ENCODE measurements around the gene XKR3.

The XKR3 gene

GRCh38 chr22:16815073-16815472, 10.1 kb downstream of the XKR3 start:
- Histone ChIP-seq H3K9ac (ENCODE audit: insufficient read length) (no peak overlapping the region), H3K9me3 (ENCODE audit: low read depth, low read length) (no peaks in the 10 kb centered on the region; the same call in 1 of the 2 replicates), H3K4me3 (no peak overlapping the region), H3K36me3 (ENCODE audit: insufficient read depth, low read length) (no peaks in the 10 kb centered on the region), H3K27ac (no peak overlapping the region)
- DNase-seq (ENCODE audit: low read depth, low spot score): no peak
- TF ChIP-seq EZH2 (IDR thresholded peaks at IDR 0.05) (no peak), POLR2AphosphoS5 (IDR thresholded peaks at IDR 0.05; ENCODE audit: borderline replicate concordance, low read depth, low read length) (no peak), FOXP2 (optimal IDR thresholded peaks at IDR 0.05; ENCODE audit: control extremely low read depth, extremely low read length, insufficient read depth) (no peak)

GRCh38 chr22:16810188-16810802, 14.9 kb downstream of the XKR3 start:
- no peak overlapping the region for H3K27ac ChIP-seq

GRCh38 chr22:16808744-16809143, 16.5 kb downstream of the XKR3 start:
- no peak overlapping the region for H3K4me3 ChIP-seq
- no peak overlapping the region for H3K9ac ChIP-seq (ENCODE audit: insufficient read length)
- TF ChIP-seq EZH2 (IDR thresholded peaks at IDR 0.05) (no peak), FOXP2 (optimal IDR thresholded peaks at IDR 0.05; ENCODE audit: control extremely low read depth, extremely low read length, insufficient read depth) (no peak), POLR2AphosphoS5 (IDR thresholded peaks at IDR 0.05; ENCODE audit: borderline replicate concordance, low read depth, low read length) (no peak)
- no peaks in the 10 kb centered on the region for H3K9me3 ChIP-seq (ENCODE audit: low read depth, low read length)
- H3K27ac ChIP-seq: no peak overlapping the region
- no peak for DNase-seq (ENCODE audit: low read depth, low spot score)
- no peaks in the 10 kb centered on the region for H3K36me3 ChIP-seq (ENCODE audit: insufficient read depth, low read length)

More at GRCh38 chr22:16810188-16810802, 14.9 kb downstream of the XKR3 start:
- TF ChIP-seq FOXP2 (optimal IDR thresholded peaks at IDR 0.05; ENCODE audit: control extremely low read depth, extremely low read length, insufficient read depth) (no peak), POLR2AphosphoS5 (IDR thresholded peaks at IDR 0.05; ENCODE audit: borderline replicate concordance, low read depth, low read length) (no peak), EZH2 (IDR thresholded peaks at IDR 0.05) (no peak)
- Histone ChIP-seq H3K9me3 (ENCODE audit: low read depth, low read length) (no peaks in the 10 kb centered on the region; the same call in 1 of the 2 replicates), H3K36me3 (ENCODE audit: insufficient read depth, low read length) (no peaks in the 10 kb centered on the region), H3K9ac (ENCODE audit: insufficient read length) (no peak overlapping the region), H3K4me3 (no peak overlapping the region)
- DNase-seq (ENCODE audit: low read depth, low spot score): no peak

GRCh38 chr22:16807109-16807508, 18.1 kb downstream of the XKR3 start:
- TF ChIP-seq FOXP2 (optimal IDR thresholded peaks at IDR 0.05; ENCODE audit: control extremely low read depth, extremely low read length, insufficient read depth): no peak
- TF ChIP-seq POLR2AphosphoS5 (IDR thresholded peaks at IDR 0.05; ENCODE audit: borderline replicate concordance, low read depth, low read length): no peak
- TF ChIP-seq EZH2 (IDR thresholded peaks at IDR 0.05): no peak
- no peaks in the 10 kb centered on the region for H3K9me3 ChIP-seq (ENCODE audit: low read depth, low read length)
- no peak overlapping the region for H3K27ac ChIP-seq
- H3K9ac ChIP-seq (ENCODE audit: insufficient read length): no peak overlapping the region
- no peaks in the 10 kb centered on the region for H3K36me3 ChIP-seq (ENCODE audit: insufficient read depth, low read length)
- no peak overlapping the region for H3K4me3 ChIP-seq
- DNase-seq (ENCODE audit: low read depth, low spot score): no peak

- Histone ChIP-seq H3K36me3 (ENCODE audit: insufficient read depth, low read length) (no peaks in the 10 kb centered on the region), H3K27ac (no peak overlapping the region), H3K9me3 (ENCODE audit: low read depth, low read length) (no peaks in the 10 kb centered on the region), H3K9ac (ENCODE audit: insufficient read length) (no peak overlapping the region), H3K4me3 (no peak overlapping the region)
- DNase-seq (ENCODE audit: low read depth, low spot score): no peak
- TF ChIP-seq EZH2 (IDR thresholded peaks at IDR 0.05): no peak
- no peak for TF ChIP-seq POLR2AphosphoS5 (IDR thresholded peaks at IDR 0.05; ENCODE audit: borderline replicate concordance, low read depth, low read length)
- TF ChIP-seq FOXP2 (optimal IDR thresholded peaks at IDR 0.05; ENCODE audit: control extremely low read depth, extremely low read length, insufficient read depth): no peak
Measured at GRCh38 chr22:16806401-16806800, 18.8 kb downstream of the XKR3 start.

GRCh38 chr22:16804882-16805281, 20.3 kb downstream of the XKR3 start:
- no peak overlapping the region for H3K9ac ChIP-seq (ENCODE audit: insufficient read length)
- DNase-seq (ENCODE audit: low read depth, low spot score): no peak
- H3K9me3 ChIP-seq (ENCODE audit: low read depth, low read length): no peaks in the 10 kb centered on the region
- TF ChIP-seq EZH2 (IDR thresholded peaks at IDR 0.05): no peak
- TF ChIP-seq FOXP2 (optimal IDR thresholded peaks at IDR 0.05; ENCODE audit: control extremely low read depth, extremely low read length, insufficient read depth): no peak
- no peak for TF ChIP-seq POLR2AphosphoS5 (IDR thresholded peaks at IDR 0.05; ENCODE audit: borderline replicate concordance, low read depth, low read length)
- no peak overlapping the region for H3K4me3 ChIP-seq
- H3K27ac ChIP-seq: no peak overlapping the region
- H3K36me3 ChIP-seq (ENCODE audit: insufficient read depth, low read length): no peaks in the 10 kb centered on the region

- no peak overlapping the region for H3K4me3 ChIP-seq
- no peak for DNase-seq (ENCODE audit: low read depth, low spot score)
- TF ChIP-seq EZH2 (IDR thresholded peaks at IDR 0.05) (no peak), FOXP2 (optimal IDR thresholded peaks at IDR 0.05; ENCODE audit: control extremely low read depth, extremely low read length, insufficient read depth) (no peak), POLR2AphosphoS5 (IDR thresholded peaks at IDR 0.05; ENCODE audit: borderline replicate concordance, low read depth, low read length) (no peak)
- no peaks in the 10 kb centered on the region for H3K9me3 ChIP-seq (ENCODE audit: low read depth, low read length)
- H3K36me3 ChIP-seq (ENCODE audit: insufficient read depth, low read length): no peaks in the 10 kb centered on the region
- H3K9ac ChIP-seq (ENCODE audit: insufficient read length): no peak overlapping the region
- H3K27ac ChIP-seq: no peak overlapping the region
Measured at GRCh38 chr22:16803255-16803917, 21.8 kb downstream of the XKR3 start.

GRCh38 chr22:16801571-16801970, 23.6 kb downstream of the XKR3 start:
- DNase-seq (ENCODE audit: low read depth, low spot score): no peak
- Histone ChIP-seq H3K9ac (ENCODE audit: insufficient read length) (no peak overlapping the region), H3K27ac (no peak overlapping the region), H3K4me3 (no peak overlapping the region), H3K36me3 (ENCODE audit: insufficient read depth, low read length) (no peaks in the 10 kb centered on the region), H3K9me3 (ENCODE audit: low read depth, low read length) (no peaks in the 10 kb centered on the region)
- no peak for TF ChIP-seq FOXP2 (optimal IDR thresholded peaks at IDR 0.05; ENCODE audit: control extremely low read depth, extremely low read length, insufficient read depth)
- TF ChIP-seq EZH2 (IDR thresholded peaks at IDR 0.05): no peak
- no peak for TF ChIP-seq POLR2AphosphoS5 (IDR thresholded peaks at IDR 0.05; ENCODE audit: borderline replicate concordance, low read depth, low read length)

Measured in SK-N-MC (cell line).